Mesenchymal stem cell (in vitro differentiated cells and primary cell): ENCODE results near the gene VPS37C.

Experiments used
- DNase-seq: peaks from one replicate; pipeline ENCODE4 v3.0.0-alpha.2; 2013
- H2AFZ ChIP-seq: one replicate; pipeline ENCODE4 v1.6.1; 2013; ENCODE audit warnings: low read depth, mild to moderate bottlenecking, control low read depth, inconsistent platforms, low read length, moderate library complexity
- H2AK5ac ChIP-seq: 2 replicates; pipeline ENCODE4 v1.6.1; 2013; ENCODE audit warnings: low read length, moderate library complexity, mild to moderate bottlenecking, inconsistent platforms; ENCODE audit not compliant: severe bottlenecking
- H2BK120ac ChIP-seq: one replicate; pipeline ENCODE4 v1.6.1; 2013; ENCODE audit warnings: low read depth, mild to moderate bottlenecking, inconsistent platforms, low read length, moderate library complexity
- H2BK12ac ChIP-seq, 2 experiments: one replicate each; pipeline ENCODE4 v1.6.1; 2013; ENCODE audit warnings: inconsistent platforms in 2 of 2, low read length in 2 of 2, mild to moderate bottlenecking in 2 of 2, moderate library complexity in 2 of 2, control low read depth in 1 of 2
- H2BK15ac ChIP-seq: one replicate; pipeline ENCODE4 v1.6.1; 2013; ENCODE audit warnings: mild to moderate bottlenecking, low read depth, inconsistent platforms; ENCODE audit not compliant: poor library complexity, severe bottlenecking
- H2BK5ac ChIP-seq: 2 replicates; pipeline ENCODE4 v1.6.1; 2013; ENCODE audit warnings: low read depth, mild to moderate bottlenecking, low read length, control low read depth, inconsistent platforms; ENCODE audit not compliant: poor library complexity, severe bottlenecking
- H3K14ac ChIP-seq, 2 experiments: one replicate each; pipeline ENCODE4 v1.6.1; 2013; ENCODE audit warnings: inconsistent platforms in 2 of 2, low read length in 2 of 2, control low read depth in 1 of 2, mild to moderate bottlenecking in 1 of 2, moderate library complexity in 1 of 2
- H3K18ac ChIP-seq, 2 experiments: one replicate each; pipeline ENCODE4 v1.6.1; 2013; ENCODE audit warnings: inconsistent platforms in 2 of 2, low read length in 2 of 2, control low read depth in 1 of 2, low read depth in 1 of 2, mild to moderate bottlenecking in 1 of 2
- H3K23ac ChIP-seq, 2 experiments: one replicate each; pipeline ENCODE4 v1.6.1; 2013; ENCODE audit warnings: inconsistent platforms in 2 of 2, low read length in 2 of 2, mild to moderate bottlenecking in 2 of 2, moderate library complexity in 2 of 2, control low read depth in 1 of 2
- H3K27ac ChIP-seq: 2 replicates; pipeline ENCODE4 v1.5.1; 2013; ENCODE audit warnings: mild to moderate bottlenecking, moderate library complexity, low read length, control low read depth, inconsistent platforms; ENCODE audit not compliant: poor library complexity, severe bottlenecking
- H3K27me3 ChIP-seq, 2 experiments: 2 replicates each; pipeline versions ENCODE4 v1.6.1 to v1.7.0; 2013; ENCODE audit warnings: low read length in 2 of 2, mild to moderate bottlenecking in 2 of 2, moderate library complexity in 2 of 2, control low read depth in 1 of 2, inconsistent platforms in 1 of 2; ENCODE audit not compliant: control insufficient read depth in 1 of 2, insufficient read depth in 1 of 2
- H3K36me3 ChIP-seq, 2 experiments: 2 replicates each; pipeline versions ENCODE4 v1.6.1 to v1.7.0; 2013; ENCODE audit warnings: low read length in 2 of 2, control low read depth in 1 of 2, inconsistent platforms in 1 of 2, low read depth in 1 of 2, mild to moderate bottlenecking in 1 of 2; ENCODE audit not compliant: insufficient read depth in 2 of 2, control insufficient read depth in 1 of 2
- H3K4ac ChIP-seq, 2 experiments: one replicate each; pipeline ENCODE4 v1.6.1; 2013; ENCODE audit warnings: inconsistent platforms in 2 of 2, low read length in 2 of 2, mild to moderate bottlenecking in 2 of 2, moderate library complexity in 2 of 2, control low read depth in 1 of 2, low read depth in 1 of 2
- H3K4me1 ChIP-seq: 2 replicates; pipeline ENCODE4 v1.6.1; 2013; ENCODE audit warnings: low read depth, low read length, control low read depth; ENCODE audit not compliant: control insufficient read depth, insufficient read depth
- H3K4me2 ChIP-seq: 2 replicates; pipeline ENCODE4 v1.6.1; 2013; ENCODE audit warnings: low read length, mild to moderate bottlenecking, inconsistent platforms; ENCODE audit not compliant: poor library complexity, severe bottlenecking
- H3K4me3 ChIP-seq, 2 experiments: 2 replicates each; pipeline versions ENCODE4 v1.5.1 to v1.7.0; 2013; ENCODE audit warnings: low read length in 2 of 2, mild to moderate bottlenecking in 2 of 2, control low read depth in 1 of 2, low read depth in 1 of 2; ENCODE audit not compliant: insufficient read depth in 1 of 2
- H3K79me1 ChIP-seq: replicated peaks from 2 replicates; pipeline ENCODE4 v1.6.1; 2013; ENCODE audit warnings: mild to moderate bottlenecking, control low read depth, low read length, inconsistent platforms; ENCODE audit not compliant: poor library complexity, severe bottlenecking
- H3K9ac ChIP-seq: 2 replicates; pipeline ENCODE4 v1.7.0; 2013; ENCODE audit warnings: mild to moderate bottlenecking, low read length, moderate library complexity
- H3K9me3 ChIP-seq: 2 replicates; pipeline ENCODE4 v1.7.0; 2013; ENCODE audit warnings: mild to moderate bottlenecking, low read length; ENCODE audit not compliant: control insufficient read depth
- H4K8ac ChIP-seq: one replicate; pipeline ENCODE4 v1.6.1; 2013; ENCODE audit warnings: inconsistent platforms, mild to moderate bottlenecking, low read length, moderate library complexity
- H4K91ac ChIP-seq: one replicate; pipeline ENCODE4 v1.6.1; 2013; ENCODE audit warnings: mild to moderate bottlenecking, low read length, inconsistent platforms
- WGBS: methylation state at CpG from one replicate; pipeline ENCODE4 v1.1.7; 2013; ENCODE audit warnings: mixed read lengths; 5-methylcytosine and 5-hydroxymethylcytosine counted together

The VPS37C gene

DNA sequence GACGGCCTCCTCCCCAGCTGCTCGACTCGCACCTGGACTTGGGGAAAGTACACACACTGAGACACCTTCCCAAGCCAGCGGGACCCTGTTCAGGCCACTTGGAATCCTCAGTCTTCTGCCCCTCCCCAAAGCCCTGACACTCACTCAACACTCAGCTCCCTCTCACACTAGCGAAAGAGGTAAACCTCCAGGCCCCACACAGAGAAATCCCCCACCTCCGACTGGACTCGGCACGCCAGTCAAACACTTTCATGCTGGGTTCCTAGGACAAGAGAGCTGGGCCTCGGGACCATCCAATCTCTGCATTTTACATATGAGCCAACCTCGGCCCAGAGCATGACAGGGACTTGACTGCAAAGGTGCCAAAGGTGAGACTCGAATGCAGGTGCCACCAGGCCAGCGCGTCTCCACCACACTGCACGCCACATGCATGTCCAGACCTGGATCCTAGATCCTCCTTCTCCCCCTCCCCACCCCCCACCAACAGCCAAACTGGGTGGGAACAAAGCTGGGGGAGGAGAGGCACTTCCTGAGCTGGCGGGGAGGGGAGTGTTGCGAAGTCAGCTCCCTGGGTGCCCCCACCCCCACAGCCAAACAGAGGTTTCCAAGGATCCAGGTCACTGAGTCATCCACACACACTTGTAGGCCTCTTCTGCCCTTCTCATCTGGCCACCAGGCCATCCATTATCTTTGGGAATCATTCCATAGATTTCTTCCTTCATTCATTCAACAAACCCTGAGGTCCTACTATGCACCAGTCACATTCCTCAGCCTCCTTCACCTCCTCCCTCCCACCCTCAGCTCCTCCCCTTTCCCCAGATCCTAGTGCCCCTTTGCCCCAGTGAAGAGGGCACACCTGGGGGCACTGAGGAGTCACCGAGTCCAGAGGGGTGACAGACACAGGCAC is 69.6 kb downstream of the VPS37C start:
- Histone ChIP-seq H2AFZ (no peak overlapping the region), H3K14ac (peak overlapping the region in 1 of 2 experiments; percentile 5), H2BK120ac (no peak overlapping the region), H3K18ac (no peak overlapping the region), H4K8ac (no peak overlapping the region), H3K9me3 (no peaks in the 10 kb centered on the region), H3K4me3 (no peak overlapping the region), H3K79me1 (no peaks in the 10 kb centered on the region), H3K4me2 (no peak overlapping the region), H3K4ac (no peak overlapping the region), H2BK15ac (no peak overlapping the region), H3K36me3 (no peaks in the 10 kb centered on the region), H2AK5ac (no peak overlapping the region), H2BK5ac (no peak overlapping the region), H3K23ac (no peak overlapping the region), H3K4me1 (peaks cover 7% of the 10 kb centered on the region), H3K27me3 (peaks cover 10 to 12% of the 10 kb centered on the region in 2 experiments), H4K91ac (peak overlapping the region; percentile 28), H2BK12ac (no peak overlapping the region), H3K27ac (no peak overlapping the region), H3K9ac (no peak overlapping the region)
- DNase-seq = peak; percentile 19
- WGBS = 61% methylated on average over 13 of the region's 17 CpGs

DNA sequence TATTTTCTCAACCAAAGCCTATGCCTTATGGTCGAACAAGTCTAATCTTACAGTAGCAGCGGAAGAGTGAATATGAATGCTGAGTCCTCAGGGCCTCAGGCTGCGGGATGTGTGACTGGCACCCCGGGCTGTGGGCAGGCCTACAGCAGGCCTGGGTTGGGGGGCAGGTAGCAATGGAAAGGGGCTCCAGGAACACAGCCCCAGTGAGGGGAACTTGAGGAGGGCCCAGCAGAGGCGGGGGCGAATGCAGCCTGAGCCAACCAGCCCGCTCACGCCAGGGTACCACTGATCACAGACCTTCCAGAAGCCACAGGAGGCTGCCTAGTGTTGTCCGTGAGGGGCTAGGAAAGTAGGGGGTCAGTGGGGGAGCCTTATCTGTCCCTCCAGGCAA is 70.2 kb downstream of the VPS37C start:
- no peak overlapping the region for H2BK5ac ChIP-seq
- no peak overlapping the region for H2BK15ac ChIP-seq
- no peak overlapping the region for H3K27ac ChIP-seq
- no peak overlapping the region for H2AK5ac ChIP-seq
- peaks cover 7% of the 10 kb centered on the region for H3K4me1 ChIP-seq
- H3K14ac ChIP-seq = no peak overlapping the region
- H3K9me3 ChIP-seq = no peaks in the 10 kb centered on the region
- H2BK120ac ChIP-seq = no peak overlapping the region
- no peak overlapping the region for H2AFZ ChIP-seq
- WGBS = 95% methylated on average over 9 of the region's 9 CpGs
- no peak overlapping the region for H4K8ac ChIP-seq
- no peaks in the 10 kb centered on the region for H3K36me3 ChIP-seq
- no peak overlapping the region for H4K91ac ChIP-seq
- H3K4me3 ChIP-seq = no peak overlapping the region
- H3K4me2 ChIP-seq = no peak overlapping the region
- H3K23ac ChIP-seq = no peak overlapping the region
- no peak overlapping the region for H3K9ac ChIP-seq
- H3K18ac ChIP-seq = no peak overlapping the region
- H3K4ac ChIP-seq = no peak overlapping the region
- H2BK12ac ChIP-seq = no peak overlapping the region
- peaks cover 3 to 6% of the 10 kb centered on the region in 2 experiments for H3K27me3 ChIP-seq
- no peaks in the 10 kb centered on the region for H3K79me1 ChIP-seq
- no peak for DNase-seq

DNA sequence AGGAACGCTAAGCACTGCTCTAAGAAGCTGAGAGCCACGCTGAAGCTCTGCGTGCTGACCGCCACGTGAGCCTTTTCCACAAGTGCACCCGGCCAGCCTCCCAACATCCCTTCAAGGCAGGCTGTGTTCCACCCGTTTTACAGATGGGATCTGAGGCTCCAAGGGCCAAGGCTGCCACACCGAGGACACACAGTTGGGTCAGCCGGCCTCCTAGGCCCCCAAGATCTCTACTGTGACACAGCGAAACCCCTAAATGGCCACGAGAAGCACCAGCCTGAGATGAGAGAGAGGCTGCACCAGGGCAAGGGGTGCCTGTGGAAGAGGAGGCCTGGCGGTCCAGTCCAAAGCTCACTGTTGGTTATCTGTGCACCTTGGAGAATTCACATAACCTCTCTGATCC is 70.7 kb downstream of the VPS37C start:
- no peak overlapping the region for H3K4ac ChIP-seq
- H2BK15ac ChIP-seq = no peak overlapping the region
- H2BK5ac ChIP-seq = no peak overlapping the region
- H2AK5ac ChIP-seq = no peak overlapping the region
- H4K91ac ChIP-seq = no peak overlapping the region
- H3K14ac ChIP-seq = no peak overlapping the region
- H3K4me2 ChIP-seq = no peak overlapping the region
- H3K27ac ChIP-seq = no peak overlapping the region
- no peak for DNase-seq
- H2AFZ ChIP-seq = no peak overlapping the region
- peaks cover 0 to 4% of the 10 kb centered on the region in 2 experiments for H3K27me3 ChIP-seq
- H3K79me1 ChIP-seq = no peaks in the 10 kb centered on the region
- no peak overlapping the region for H2BK120ac ChIP-seq
- H2BK12ac ChIP-seq = no peak overlapping the region
- 83% methylated on average over 12 of the region's 12 CpGs for WGBS
- no peaks in the 10 kb centered on the region for H3K9me3 ChIP-seq
- H3K4me3 ChIP-seq = no peak overlapping the region
- H4K8ac ChIP-seq = no peak overlapping the region
- H3K18ac ChIP-seq = no peak overlapping the region
- no peak overlapping the region for H3K9ac ChIP-seq
- H3K23ac ChIP-seq = no peak overlapping the region
- H3K4me1 ChIP-seq = peaks cover 7% of the 10 kb centered on the region
- H3K36me3 ChIP-seq = no peaks in the 10 kb centered on the region

DNA sequence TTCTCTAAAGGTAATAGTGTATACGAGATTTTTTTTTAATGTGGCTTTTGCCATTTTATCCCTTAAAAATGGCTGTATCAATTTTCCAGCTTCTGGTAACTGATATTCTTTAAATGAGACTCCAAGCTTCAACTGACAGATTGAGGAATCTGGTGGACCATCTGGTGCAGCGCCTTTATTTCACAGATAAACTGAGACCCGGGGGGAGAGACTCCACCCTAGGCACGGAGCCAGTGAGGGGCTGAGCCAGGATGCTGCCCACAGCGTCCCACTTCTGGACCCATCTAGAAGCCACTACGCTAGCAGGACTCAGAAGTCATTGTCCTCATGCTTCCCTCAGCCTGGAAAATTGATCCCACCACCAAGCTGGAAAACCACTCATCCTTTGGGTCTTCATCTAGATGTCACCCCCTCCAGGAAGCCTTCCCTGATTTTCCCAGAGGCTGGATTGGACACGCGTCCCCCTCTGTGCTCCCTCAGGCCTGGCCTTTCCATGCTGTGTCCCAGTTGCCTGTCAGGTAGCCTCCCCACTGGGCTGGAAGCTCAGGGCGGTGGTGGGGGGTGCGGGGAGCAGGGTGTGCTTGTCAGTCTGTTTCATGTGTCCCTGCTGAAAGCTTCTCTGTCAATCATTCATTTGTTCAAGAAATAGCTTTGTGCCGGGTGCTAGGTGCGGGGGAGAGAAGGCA is 71.3 kb downstream of the VPS37C start:
- Histone ChIP-seq H3K79me1 (no peaks in the 10 kb centered on the region), H2AK5ac (no peak overlapping the region), H3K18ac (no peak overlapping the region), H2AFZ (no peak overlapping the region), H4K91ac (no peak overlapping the region), H3K36me3 (no peaks in the 10 kb centered on the region), H3K9ac (no peak overlapping the region), H2BK5ac (no peak overlapping the region), H3K4ac (no peak overlapping the region), H3K27me3 (peaks cover 0 to 4% of the 10 kb centered on the region in 2 experiments), H3K23ac (no peak overlapping the region), H2BK15ac (no peak overlapping the region), H3K4me1 (peaks cover 7% of the 10 kb centered on the region), H2BK12ac (no peak overlapping the region), H3K4me3 (no peak overlapping the region), H3K27ac (no peak overlapping the region), H4K8ac (no peak overlapping the region), H3K9me3 (no peaks in the 10 kb centered on the region), H3K4me2 (no peak overlapping the region), H3K14ac (no peak overlapping the region), H2BK120ac (no peak overlapping the region)
- 93% methylated on average over 12 of the region's 12 CpGs for WGBS
- DNase-seq = no peak
